Chondrocyte (in vitro differentiated cells): Measurements from ENCODE around the gene IPO8. TPM values are rescaled to one million over a fixed set of nuclear protein-coding genes. Genes with fewer than 3 reads are reported as not detected.

Experiments used
- DNase-seq: peaks from one replicate; pipeline ENCODE4 v3.0.0; 2021; ENCODE audit warnings: mixed read lengths, low spot score
- H3K27ac Mint-ChIP-seq: one replicate; pipeline ENCODE4 v1.8.0; 2021; ENCODE audit warnings: mild to moderate bottlenecking, moderate library complexity, mixed read lengths; ENCODE audit not compliant: unreplicated experiment
- H3K27me3 Mint-ChIP-seq: 2 replicates; pipeline ENCODE4 v1.8.0; 2021; ENCODE audit warnings: low read depth, mixed read lengths
- H3K36me3 Mint-ChIP-seq: 2 replicates; pipeline ENCODE4 v1.8.0; 2021; ENCODE audit warnings: low read depth, mixed read lengths
- H3K4me1 Mint-ChIP-seq: 2 replicates; pipeline ENCODE4 v1.8.0; 2021; ENCODE audit warnings: low read depth, mild to moderate bottlenecking, mixed read lengths
- H3K4me3 Mint-ChIP-seq: one replicate; pipeline ENCODE4 v1.8.0; 2021; ENCODE audit warnings: mild to moderate bottlenecking, moderate library complexity, mixed read lengths; ENCODE audit not compliant: unreplicated experiment
- H3K9me3 Mint-ChIP-seq: 2 replicates; pipeline ENCODE4 v1.8.0; 2021; ENCODE audit warnings: low read depth, mixed read lengths
- total RNA-seq: library from RNA; stranded (reverse); gene quantifications from 3 replicates; pipeline ENCODE4 v1.2.1, GENCODE V29; 2021
- TF ChIP-seq, protein P1 (sequence below): fragments of 200-600 bp; sonication (generic); IDR thresholded peaks from 2 replicates; pipeline ENCODE4 v1.5.0; 2021; ENCODE audit warnings: antibody characterized with exemption, mild to moderate bottlenecking, moderate library complexity

IPO8 gene
- total RNA-seq, 1 donor from 2014 or later, result 34.0 TPM

GRCh38 chr12:30652034-30652696, 43.5 kb downstream of the IPO8 start:
- no peak overlapping the region for H3K27ac Mint-ChIP-seq
- TF ChIP-seq, protein P1, sequence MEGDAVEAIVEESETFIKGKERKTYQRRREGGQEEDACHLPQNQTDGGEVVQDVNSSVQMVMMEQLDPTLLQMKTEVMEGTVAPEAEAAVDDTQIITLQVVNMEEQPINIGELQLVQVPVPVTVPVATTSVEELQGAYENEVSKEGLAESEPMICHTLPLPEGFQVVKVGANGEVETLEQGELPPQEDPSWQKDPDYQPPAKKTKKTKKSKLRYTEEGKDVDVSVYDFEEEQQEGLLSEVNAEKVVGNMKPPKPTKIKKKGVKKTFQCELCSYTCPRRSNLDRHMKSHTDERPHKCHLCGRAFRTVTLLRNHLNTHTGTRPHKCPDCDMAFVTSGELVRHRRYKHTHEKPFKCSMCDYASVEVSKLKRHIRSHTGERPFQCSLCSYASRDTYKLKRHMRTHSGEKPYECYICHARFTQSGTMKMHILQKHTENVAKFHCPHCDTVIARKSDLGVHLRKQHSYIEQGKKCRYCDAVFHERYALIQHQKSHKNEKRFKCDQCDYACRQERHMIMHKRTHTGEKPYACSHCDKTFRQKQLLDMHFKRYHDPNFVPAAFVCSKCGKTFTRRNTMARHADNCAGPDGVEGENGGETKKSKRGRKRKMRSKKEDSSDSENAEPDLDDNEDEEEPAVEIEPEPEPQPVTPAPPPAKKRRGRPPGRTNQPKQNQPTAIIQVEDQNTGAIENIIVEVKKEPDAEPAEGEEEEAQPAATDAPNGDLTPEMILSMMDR, result no peak
- no peak overlapping the region for H3K4me3 Mint-ChIP-seq
- peaks cover 11% of the 10 kb centered on the region for H3K36me3 Mint-ChIP-seq
- H3K4me1 Mint-ChIP-seq, result no peaks in the 10 kb centered on the region
- no peaks in the 10 kb centered on the region for H3K27me3 Mint-ChIP-seq
- no peaks in the 10 kb centered on the region for H3K9me3 Mint-ChIP-seq
- DNase-seq, result no peak

DNA sequence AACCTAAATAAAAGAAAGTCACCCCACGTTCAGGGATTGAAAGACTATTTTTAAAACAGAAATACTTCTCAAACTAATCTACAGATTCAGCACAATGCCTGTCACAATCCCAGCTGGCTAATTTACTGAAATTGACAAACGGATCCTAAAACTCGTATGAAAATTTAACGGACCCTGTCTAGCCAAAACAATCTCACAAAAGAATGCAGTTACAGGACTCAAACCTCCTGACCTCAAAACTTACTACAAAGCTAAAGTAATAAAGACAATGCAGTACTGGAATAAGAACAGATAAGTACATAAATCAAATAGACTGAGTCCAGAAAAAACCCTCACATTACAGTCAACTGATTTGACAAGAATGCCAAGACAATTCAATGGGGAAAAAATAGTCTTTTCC, 48.8 kb downstream of the IPO8 start:
- H3K4me1 Mint-ChIP-seq, result no peaks in the 10 kb centered on the region
- TF ChIP-seq, protein P1, result no peak
- H3K9me3 Mint-ChIP-seq, result no peaks in the 10 kb centered on the region
- DNase-seq, result no peak
- no peak overlapping the region for H3K27ac Mint-ChIP-seq
- H3K4me3 Mint-ChIP-seq, result no peak overlapping the region
- no peaks in the 10 kb centered on the region for H3K27me3 Mint-ChIP-seq
- peaks cover 12% of the 10 kb centered on the region for H3K36me3 Mint-ChIP-seq

DNA sequence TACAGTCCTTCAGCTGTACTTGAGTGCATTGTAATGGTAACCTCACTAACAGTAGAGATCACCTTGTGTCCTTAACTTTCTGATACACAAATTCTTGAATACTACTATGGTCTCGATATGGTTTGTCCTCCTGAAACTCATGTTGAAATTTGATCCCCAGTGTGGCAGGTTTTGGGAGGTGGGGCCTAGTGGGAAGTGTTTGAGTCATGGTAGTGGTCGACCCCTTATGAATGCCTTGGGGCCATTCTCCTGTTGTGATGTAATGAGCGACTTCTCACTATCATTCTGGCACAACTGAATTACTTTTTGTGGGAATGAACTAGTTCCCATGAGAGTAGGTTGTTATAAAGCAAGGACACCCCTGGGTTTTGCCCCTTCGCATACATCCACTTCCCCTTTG, 52.3 kb downstream of the IPO8 start:
- TF ChIP-seq, protein P1, result no peak
- H3K36me3 Mint-ChIP-seq, result peaks cover 16% of the 10 kb centered on the region
- no peaks in the 10 kb centered on the region for H3K4me1 Mint-ChIP-seq
- H3K9me3 Mint-ChIP-seq, result no peaks in the 10 kb centered on the region
- DNase-seq, result no peak
- no peak overlapping the region for H3K4me3 Mint-ChIP-seq
- no peaks in the 10 kb centered on the region for H3K27me3 Mint-ChIP-seq
- H3K27ac Mint-ChIP-seq, result no peak overlapping the region

GRCh38 chr12:30640392-30640791, 55.3 kb downstream of the IPO8 start:
- Mint-ChIP-seq H3K27ac (no peak overlapping the region), H3K36me3 (peaks cover 17% of the 10 kb centered on the region), H3K4me1 (no peaks in the 10 kb centered on the region), H3K9me3 (no peaks in the 10 kb centered on the region), H3K27me3 (no peaks in the 10 kb centered on the region), H3K4me3 (no peak overlapping the region)
- TF ChIP-seq, protein P1, result no peak
- no peak for DNase-seq

DNA sequence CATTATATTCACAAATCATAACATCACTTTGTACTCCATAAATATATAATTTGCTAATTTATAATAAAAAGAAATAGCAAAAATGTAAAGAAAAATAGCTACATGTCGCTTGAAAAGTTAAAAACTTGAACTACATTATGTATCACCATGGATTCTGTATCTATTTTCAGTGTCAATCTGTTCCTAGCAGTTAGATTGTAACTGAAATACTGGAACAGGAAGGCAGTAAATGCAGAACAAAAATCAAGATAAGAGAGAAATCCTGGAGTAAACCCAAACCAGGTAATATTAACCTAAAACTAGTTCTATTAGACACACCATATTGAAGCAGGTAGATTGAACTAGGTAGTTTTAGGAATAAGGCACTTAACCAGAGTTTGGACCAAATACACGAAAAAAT, 60.3 kb downstream of the IPO8 start:
- Mint-ChIP-seq H3K27ac (no peak overlapping the region), H3K4me3 (no peak overlapping the region), H3K4me1 (peaks cover 12% of the 10 kb centered on the region), H3K9me3 (no peaks in the 10 kb centered on the region), H3K36me3 (peaks cover 21% of the 10 kb centered on the region), H3K27me3 (no peaks in the 10 kb centered on the region)
- DNase-seq, result no peak
- TF ChIP-seq, protein P1, result no peak
